ENCODE data around the gene TMPRSS9. TPM values are rescaled to one million over a fixed set of nuclear protein-coding genes. Genes with fewer than 3 reads are reported as not detected.
"Not testable (repeated sequence)": the region's sequence is repeated elsewhere in the genome, so short reads cannot be mapped to it uniquely, and the experiment has no call there.

The TMPRSS9 gene
- total RNA-seq, 2 experiments from 2014 or later = not detected

DNA sequence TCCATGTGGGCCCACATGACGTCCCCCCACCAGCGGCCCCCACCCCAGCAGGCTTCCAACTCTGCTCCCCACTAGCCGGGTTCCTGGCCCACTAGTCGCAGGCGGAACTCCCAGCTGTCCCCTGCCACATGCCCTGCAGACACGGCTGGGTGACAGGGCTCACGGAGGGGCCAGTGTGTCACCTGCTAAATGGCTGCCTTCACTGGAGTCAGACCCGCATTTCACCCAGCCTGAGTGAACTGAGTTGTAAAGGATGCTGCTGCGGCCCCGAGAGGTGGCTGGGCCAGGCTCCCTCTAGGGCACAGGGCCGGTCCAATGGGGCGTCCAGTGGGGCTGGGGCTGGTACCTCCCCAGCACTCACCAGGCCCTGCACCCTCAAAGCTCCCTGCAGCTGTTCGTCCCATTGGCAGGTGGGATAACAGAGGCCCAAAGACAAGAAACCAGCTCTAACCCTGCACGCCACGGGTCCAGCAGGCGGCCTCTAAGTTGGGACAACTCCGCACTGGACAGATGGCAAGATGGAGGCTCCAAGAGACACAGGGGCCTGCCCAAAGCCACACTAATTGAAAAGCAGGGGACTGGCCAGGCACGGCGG, 93.5 kb downstream of the TMPRSS9 start:
- Mint-ChIP-seq H3K4me1 (ENCODE audit: low read depth) (peaks cover 28% of the 10 kb centered on the region), H3K27ac (no peak overlapping the region), H3K36me3 (ENCODE audit: low read depth) (peaks cover 9% of the 10 kb centered on the region), H3K4me3 (no peak overlapping the region), H3K9me3 (no peaks in the 10 kb centered on the region), H3K27me3 (ENCODE audit: low read depth) (no peaks in the 10 kb centered on the region)
- DNase-seq = no peak
- intact Hi-C loops (cut with micrococcal nuclease) = no loop called here
- CTCF ChIA-PET = no interaction called here

DNA sequence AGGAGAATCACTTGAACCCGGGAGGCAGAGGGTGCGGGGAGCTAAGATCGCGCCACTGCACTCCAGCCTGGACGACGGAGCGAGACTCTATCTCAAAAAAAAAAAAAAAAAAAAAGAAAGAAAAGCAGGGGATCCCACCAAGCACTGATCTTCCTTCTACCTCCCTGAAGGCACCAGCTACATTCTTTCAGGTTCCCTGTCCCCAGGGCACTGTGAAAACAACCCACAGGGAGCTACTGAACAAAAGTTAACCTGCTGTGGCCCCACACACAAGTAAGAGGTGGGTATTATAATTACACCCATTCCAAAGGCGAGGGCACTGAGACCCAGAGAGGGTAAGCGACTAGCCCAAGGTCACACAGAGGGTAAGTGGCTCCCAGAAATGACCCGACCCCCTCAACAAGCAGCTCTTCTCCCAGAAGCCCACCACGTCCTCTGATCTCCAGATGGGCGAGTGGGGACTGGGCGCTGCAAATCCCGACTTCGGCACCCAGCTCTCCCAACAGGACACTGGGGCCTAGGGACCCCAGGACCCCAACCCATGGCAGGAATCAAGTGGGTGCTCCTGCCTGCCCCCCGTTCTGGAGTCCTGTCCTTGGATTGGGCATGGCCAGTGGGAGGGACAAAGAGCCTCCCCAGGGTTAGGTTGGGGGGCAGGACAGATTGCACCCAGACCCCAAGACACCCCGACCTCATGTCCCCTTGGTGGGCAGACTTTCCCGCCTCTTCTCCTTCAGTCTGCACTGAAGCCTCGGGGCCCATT, 94.3 kb downstream of the TMPRSS9 start:
- intact Hi-C loops (cut with micrococcal nuclease) = no loop called here
- Mint-ChIP-seq H3K9me3 (no peaks in the 10 kb centered on the region), H3K27me3 (ENCODE audit: low read depth) (no peaks in the 10 kb centered on the region), H3K4me3 (peak overlapping the region; percentile 86), H3K36me3 (ENCODE audit: low read depth) (peaks cover 9% of the 10 kb centered on the region), H3K27ac (no peak overlapping the region), H3K4me1 (ENCODE audit: low read depth) (peaks cover 27% of the 10 kb centered on the region)
- CTCF ChIA-PET = interaction anchor here (0.6 kb wide), 1 partner anchor 557 kb away, joined by 4 read pairs; no protein-coding TSS in a partner anchor
- no peak for DNase-seq

GRCh38 chr19:2454962-2455850, 95.1 kb downstream of the TMPRSS9 start:
- intact Hi-C loops (cut with micrococcal nuclease) = no loop called here
- no peaks in the 10 kb centered on the region for H3K27me3 Mint-ChIP-seq (ENCODE audit: low read depth)

DNA sequence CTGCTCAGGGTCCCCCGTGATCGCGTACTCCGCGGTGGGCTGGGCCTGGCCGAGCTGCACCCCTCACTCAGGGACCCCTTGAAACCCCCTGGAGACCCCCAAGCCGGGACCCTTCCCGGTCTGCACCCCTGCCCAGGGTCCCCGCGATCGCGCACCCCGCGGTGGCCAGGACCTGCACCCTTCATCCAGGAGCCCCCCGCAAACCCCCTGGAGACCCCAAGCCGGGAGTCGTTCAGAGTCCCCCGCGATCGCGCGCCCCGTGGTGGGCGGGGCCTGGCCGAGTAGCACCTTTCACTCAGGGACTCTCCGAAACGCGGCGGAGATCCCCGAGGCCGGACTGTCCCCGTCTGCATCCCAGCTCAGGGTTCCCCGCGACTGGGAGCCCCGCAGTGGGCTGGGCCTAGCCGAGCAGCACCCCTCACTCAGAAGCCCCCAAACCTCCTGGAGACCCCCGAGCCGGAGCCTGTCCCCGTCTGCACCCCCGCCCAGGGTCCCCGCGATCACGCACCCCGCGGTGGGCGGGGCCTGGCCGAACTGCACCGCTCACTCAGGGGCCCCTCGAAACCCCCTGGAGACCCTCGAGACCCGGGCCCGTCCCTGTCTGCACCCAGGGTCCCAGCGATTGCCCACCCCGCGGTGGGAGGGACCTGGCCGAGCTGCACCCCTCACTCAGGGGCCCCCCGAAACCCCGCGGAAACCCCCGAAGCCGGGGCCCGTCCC, 95.9 kb downstream of the TMPRSS9 start:
- Mint-ChIP-seq H3K4me3 (peak overlapping the region; percentile 86), H3K27ac (peak overlapping the region; percentile 87), H3K9me3 (no peaks in the 10 kb centered on the region), H3K36me3 (ENCODE audit: low read depth) (peaks cover 9% of the 10 kb centered on the region), H3K4me1 (ENCODE audit: low read depth) (peaks cover 27% of the 10 kb centered on the region), H3K27me3 (ENCODE audit: low read depth) (no peaks in the 10 kb centered on the region)
- CTCF ChIA-PET = no interaction called here
- DNase-seq = peak; percentile 71
- intact Hi-C loops (cut with micrococcal nuclease) = loop anchor here (2.0 kb wide), 1 partner anchor 21 kb away; the partner anchor contains the start of gene GADD45B

More at GRCh38 chr19:2454962-2455850, 95.1 kb downstream of the TMPRSS9 start:
- Mint-ChIP-seq H3K36me3 (ENCODE audit: low read depth) (peaks cover 9% of the 10 kb centered on the region), H3K4me3 (peak overlapping the region; percentile 86), H3K9me3 (no peaks in the 10 kb centered on the region), H3K4me1 (ENCODE audit: low read depth) (peaks cover 27% of the 10 kb centered on the region), H3K27ac (peak overlapping the region; percentile 36)
- no peak for DNase-seq
- CTCF ChIA-PET = no interaction called here

DNA sequence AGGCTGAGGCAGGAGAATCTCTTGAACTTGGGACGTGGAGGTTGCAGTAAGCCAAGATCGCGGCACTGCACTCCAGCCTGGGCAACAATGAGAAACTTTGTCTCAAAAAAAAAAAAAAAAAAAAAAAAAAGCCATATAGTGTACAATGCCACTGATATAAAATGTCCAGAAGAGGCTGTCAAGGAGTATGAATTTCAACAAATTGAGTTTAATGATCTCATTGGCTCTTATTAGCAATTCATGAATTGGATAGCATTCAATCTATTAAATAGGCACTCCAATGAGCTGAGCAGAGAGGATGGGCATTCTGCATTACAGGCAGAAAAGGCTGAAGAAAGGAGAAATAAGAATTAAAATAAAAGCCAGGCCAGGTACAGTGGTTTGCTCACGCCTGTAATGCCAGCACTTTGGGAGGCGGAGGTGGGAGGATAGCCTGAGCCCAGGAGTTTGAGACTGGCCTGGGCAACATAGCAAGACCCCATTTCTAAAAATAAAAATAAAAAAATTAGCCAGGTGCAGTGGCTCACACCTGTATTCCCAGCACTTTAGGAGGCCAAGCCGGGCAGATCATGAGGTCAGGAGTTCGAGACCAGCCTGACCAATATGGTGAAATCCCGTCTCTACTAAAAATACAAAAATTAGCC, 97.5 kb downstream of the TMPRSS9 start:
- intact Hi-C loops (cut with micrococcal nuclease) = loop anchor here (1.0 to 2.0 kb wide), 2 partner anchors 19 to 30 kb away; partner anchors contain the start of genes GADD45B and TIMM13
- H3K36me3 Mint-ChIP-seq (ENCODE audit: low read depth) = peaks cover 9% of the 10 kb centered on the region
- H3K27me3 Mint-ChIP-seq (ENCODE audit: low read depth) = no peaks in the 10 kb centered on the region
- H3K27ac Mint-ChIP-seq = peak overlapping the region; percentile 88
- no peaks in the 10 kb centered on the region for H3K9me3 Mint-ChIP-seq
- peak overlapping the region; percentile 81 for H3K4me3 Mint-ChIP-seq
- H3K4me1 Mint-ChIP-seq (ENCODE audit: low read depth) = peaks cover 27% of the 10 kb centered on the region
- no peak for DNase-seq
- CTCF ChIA-PET = interaction anchor here (0.5 kb wide), 1 partner anchor 19 kb away, joined by 7 read pairs; no protein-coding TSS in a partner anchor

DNA sequence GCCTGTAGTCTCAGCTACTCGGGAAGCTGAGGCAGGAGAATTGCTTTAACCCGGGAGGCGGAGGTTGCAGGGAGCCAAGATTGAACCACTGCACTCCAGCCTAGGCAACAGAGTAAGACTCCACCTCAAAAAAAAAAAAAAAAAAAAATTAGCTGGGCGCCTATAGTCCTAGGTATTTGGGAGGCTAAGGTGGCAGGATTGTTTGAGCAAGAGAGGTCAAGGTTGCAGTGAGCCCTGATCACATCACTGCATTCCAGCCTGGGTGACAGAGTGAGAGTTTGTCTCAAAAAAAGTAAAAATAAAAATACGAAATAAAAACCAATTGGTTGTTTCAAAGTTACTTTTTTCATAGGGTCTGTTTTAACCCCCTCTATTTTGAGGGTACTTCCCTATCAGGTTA, 98.0 kb downstream of the TMPRSS9 start:
- Mint-ChIP-seq H3K27ac (no peak overlapping the region), H3K27me3 (ENCODE audit: low read depth) (no peaks in the 10 kb centered on the region), H3K36me3 (ENCODE audit: low read depth) (peaks cover 9% of the 10 kb centered on the region), H3K4me3 (no peak overlapping the region), H3K9me3 (no peaks in the 10 kb centered on the region), H3K4me1 (ENCODE audit: low read depth) (peaks cover 26% of the 10 kb centered on the region)
- CTCF ChIA-PET = no interaction called here
- intact Hi-C loops (cut with micrococcal nuclease) = no loop called here
- no peak for DNase-seq

GRCh38 chr19:2458776-2459175, 98.7 kb downstream of the TMPRSS9 start:
- H3K4me3 Mint-ChIP-seq; DNase-seq; H3K27ac Mint-ChIP-seq; intact Hi-C loops (cut with micrococcal nuclease); CTCF ChIA-PET; H3K27me3 Mint-ChIP-seq (ENCODE audit: low read depth); H3K9me3 Mint-ChIP-seq; H3K36me3 Mint-ChIP-seq (ENCODE audit: low read depth): not testable (repeated sequence)
- peaks cover 24% of the 10 kb centered on the region for H3K4me1 Mint-ChIP-seq (ENCODE audit: low read depth)

DNA sequence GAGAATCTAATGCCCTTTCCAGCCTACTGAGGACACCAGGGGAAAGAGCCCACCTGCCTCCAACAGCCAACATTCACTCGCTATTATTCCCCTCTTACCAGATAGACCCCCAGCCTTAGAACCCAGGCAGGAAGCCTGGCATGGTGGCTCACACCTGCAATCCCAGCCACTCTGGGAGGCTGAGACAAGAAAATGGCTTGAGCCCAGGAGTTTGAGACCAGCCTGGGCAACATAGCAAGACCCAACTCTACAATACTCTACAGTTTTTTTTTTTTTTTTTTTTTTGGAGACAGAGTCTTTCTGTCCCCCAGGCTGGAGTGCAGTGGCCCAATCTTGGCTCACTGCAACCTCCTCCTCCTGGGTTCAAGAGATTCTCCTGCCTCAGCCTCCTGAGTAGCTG, 100.2 kb downstream of the TMPRSS9 start:
- no peak for DNase-seq
- Mint-ChIP-seq H3K27me3 (ENCODE audit: low read depth) (peaks cover 2% of the 10 kb centered on the region), H3K4me3 (no peak overlapping the region), H3K36me3 (ENCODE audit: low read depth) (peaks cover 5% of the 10 kb centered on the region), H3K9me3 (no peaks in the 10 kb centered on the region), H3K27ac (no peak overlapping the region), H3K4me1 (ENCODE audit: low read depth) (peaks cover 13% of the 10 kb centered on the region)
- CTCF ChIA-PET = interaction anchor here (0.6 kb wide), 1 partner anchor 721 kb away, joined by 4 read pairs; no protein-coding TSS in a partner anchor
- intact Hi-C loops (cut with micrococcal nuclease) = loop anchor here (5.0 kb wide), 1 partner anchor 298 kb away; the partner anchor contains the start of gene DOT1L

GRCh38 chr19:2461751-2462634, 101.9 kb downstream of the TMPRSS9 start:
- Mint-ChIP-seq H3K4me3 (peak overlapping the region; percentile 84), H3K27ac (peak overlapping the region; percentile 36), H3K36me3 (ENCODE audit: low read depth) (peaks cover 3% of the 10 kb centered on the region), H3K4me1 (ENCODE audit: low read depth) (peaks cover 9% of the 10 kb centered on the region), H3K9me3 (no peaks in the 10 kb centered on the region), H3K27me3 (ENCODE audit: low read depth) (peaks cover 2% of the 10 kb centered on the region)
- intact Hi-C loops (cut with micrococcal nuclease) = loop anchor here (5.0 kb wide), 1 partner anchor 300 kb away; the partner anchor contains the start of gene DOT1L
- CTCF ChIA-PET = interaction anchor here (0.7 kb wide), 2 partner anchors 149 to 157 kb away, joined by 3 to 5 read pairs; no protein-coding TSS in a partner anchor
- DNase-seq = peak; percentile 75

DNA sequence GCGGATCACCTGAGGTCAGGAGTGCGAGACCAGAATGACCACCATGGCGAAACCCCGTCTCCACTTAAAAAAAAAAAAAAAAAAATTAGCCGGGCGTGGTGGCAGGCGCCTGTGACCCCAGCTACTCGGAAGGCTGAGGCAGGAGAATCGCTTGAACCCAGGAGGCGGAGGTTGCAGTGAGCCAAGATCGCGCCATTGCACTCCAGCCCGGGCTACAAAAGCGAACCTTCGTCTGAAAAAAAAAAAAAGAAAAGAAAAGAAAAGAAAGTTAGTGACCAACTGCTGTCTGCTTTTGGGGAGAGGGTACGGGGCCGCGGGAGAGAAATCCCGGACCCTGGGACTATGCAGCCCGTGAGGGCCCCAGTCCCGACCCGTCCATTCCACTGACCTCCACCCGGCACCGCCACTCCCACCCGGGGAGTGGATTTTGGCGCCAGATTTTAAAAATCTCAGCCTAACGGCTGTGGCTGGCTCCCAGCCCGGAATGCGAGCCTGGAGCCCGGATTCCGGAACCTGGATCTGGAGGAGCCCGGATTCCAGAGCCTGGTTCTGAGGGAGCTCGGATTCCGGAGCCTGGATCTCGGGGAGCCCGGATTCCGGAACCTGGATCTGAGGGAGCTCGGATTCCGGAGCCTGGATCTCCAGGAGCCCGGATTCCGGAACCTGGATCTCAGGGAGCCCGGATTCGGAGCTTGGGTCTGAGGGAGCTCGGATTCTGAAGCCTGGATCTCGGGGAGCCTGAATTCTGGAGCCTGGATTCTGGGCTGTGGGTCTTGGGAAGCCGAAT, 102.8 kb downstream of the TMPRSS9 start:
- intact Hi-C loops (cut with micrococcal nuclease) = loop anchor here (5.0 kb wide), 1 partner anchor 301 kb away; the partner anchor contains the start of gene DOT1L
- peaks cover 5% of the 10 kb centered on the region for H3K4me1 Mint-ChIP-seq (ENCODE audit: low read depth)
- CTCF ChIA-PET = interaction anchor here (0.6 to 1.5 kb wide), 4 partner anchors 75 to 156 kb away, joined by 3 to 5 read pairs (median 4); no protein-coding TSS in a partner anchor

More for the DNA sequence above, 102.8 kb downstream of the TMPRSS9 start:
- no peak for DNase-seq
- Mint-ChIP-seq H3K9me3 (no peaks in the 10 kb centered on the region), H3K27ac (no peak overlapping the region), H3K27me3 (ENCODE audit: low read depth) (peaks cover 2% of the 10 kb centered on the region), H3K4me3 (peak overlapping the region; percentile 84), H3K36me3 (ENCODE audit: low read depth) (no peaks in the 10 kb centered on the region)

Data from activated naive CD4-positive, alpha-beta T cell treated with anti-CD3 and anti-CD28 coated beads for 36 hours (primary cell).